Activated naive CD8-positive, alpha-beta T cell treated with anti-CD3 and anti-CD28 coated beads, Interleukin-2, amount 50 U/mL, for 24 hours (primary cell): Measurements from ENCODE around the gene CST2.
"Not testable (repeated sequence)": the region's sequence is repeated elsewhere in the genome, so short reads cannot be mapped to it uniquely, and the experiment has no call there.

Experiments
- ATAC-seq: fragments of 150-1000 bp; cut with Tn5 transposase; one replicate; pipeline ENCODE4 v1.10.0; 2021
- DNase-seq: peaks from one replicate; pipeline ENCODE4 v3.0.0; 2021
- H3K27ac Mint-ChIP-seq: one replicate; pipeline ENCODE4 v1.8.0; 2021; ENCODE audit warnings: mild to moderate bottlenecking, mixed read lengths
- H3K27me3 Mint-ChIP-seq: one replicate; pipeline ENCODE4 v1.8.0; 2021; ENCODE audit warnings: mixed read lengths
- H3K36me3 Mint-ChIP-seq: one replicate; pipeline ENCODE4 v1.8.0; 2021; ENCODE audit warnings: low read depth, mixed read lengths
- H3K4me1 Mint-ChIP-seq: one replicate; pipeline ENCODE4 v1.8.0; 2021; ENCODE audit warnings: mixed read lengths
- H3K4me3 Mint-ChIP-seq: one replicate; pipeline ENCODE4 v1.8.0; 2021; ENCODE audit warnings: mild to moderate bottlenecking, moderate library complexity, mixed read lengths
- H3K9me3 Mint-ChIP-seq: one replicate; pipeline ENCODE4 v1.8.0; 2021; ENCODE audit warnings: mixed read lengths

The CST2 gene, protein sequence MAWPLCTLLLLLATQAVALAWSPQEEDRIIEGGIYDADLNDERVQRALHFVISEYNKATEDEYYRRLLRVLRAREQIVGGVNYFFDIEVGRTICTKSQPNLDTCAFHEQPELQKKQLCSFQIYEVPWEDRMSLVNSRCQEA

DNA sequence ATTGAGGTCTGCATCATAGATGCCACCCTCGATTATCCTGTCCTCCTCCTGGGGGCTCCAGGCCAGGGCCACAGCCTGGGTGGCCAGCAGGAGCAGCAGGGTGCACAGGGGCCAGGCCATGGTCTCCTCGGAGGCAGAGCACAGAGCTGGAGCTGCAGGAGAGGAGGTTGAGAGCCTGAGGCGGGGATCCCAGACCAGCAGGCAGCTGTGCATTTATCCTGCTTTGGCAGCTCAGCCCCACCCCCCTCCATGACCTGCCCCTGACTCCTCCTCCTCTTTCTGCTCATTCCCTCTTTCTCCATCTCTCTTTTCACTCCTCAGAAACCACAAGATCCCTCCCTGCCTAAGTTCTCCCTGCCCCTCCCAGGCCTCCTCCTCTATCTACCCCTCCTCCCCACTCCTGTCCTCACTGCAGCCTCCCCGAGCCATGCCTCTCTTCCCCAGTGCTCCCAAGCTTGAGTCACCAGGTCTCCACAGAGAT lies at the start of gene CST2:
TSS of gene CST2 (minus strand) at position 189 of the 481 bp plus-strand sequence. CDS start at position 120, 69 bp downstream.
- Mint-ChIP-seq H3K9me3 (no peaks in the 10 kb centered on the region), H3K4me3 (no peak within 1 kb of the TSS), H3K36me3 (no peaks in the 10 kb centered on the region), H3K27ac (no peak within 1 kb of the TSS), H3K4me1 (no peaks in the 10 kb centered on the region), H3K27me3 (peaks cover 1% of the 10 kb centered on the region)
- no peak for DNase-seq
- ATAC-seq = no peak

DNA sequence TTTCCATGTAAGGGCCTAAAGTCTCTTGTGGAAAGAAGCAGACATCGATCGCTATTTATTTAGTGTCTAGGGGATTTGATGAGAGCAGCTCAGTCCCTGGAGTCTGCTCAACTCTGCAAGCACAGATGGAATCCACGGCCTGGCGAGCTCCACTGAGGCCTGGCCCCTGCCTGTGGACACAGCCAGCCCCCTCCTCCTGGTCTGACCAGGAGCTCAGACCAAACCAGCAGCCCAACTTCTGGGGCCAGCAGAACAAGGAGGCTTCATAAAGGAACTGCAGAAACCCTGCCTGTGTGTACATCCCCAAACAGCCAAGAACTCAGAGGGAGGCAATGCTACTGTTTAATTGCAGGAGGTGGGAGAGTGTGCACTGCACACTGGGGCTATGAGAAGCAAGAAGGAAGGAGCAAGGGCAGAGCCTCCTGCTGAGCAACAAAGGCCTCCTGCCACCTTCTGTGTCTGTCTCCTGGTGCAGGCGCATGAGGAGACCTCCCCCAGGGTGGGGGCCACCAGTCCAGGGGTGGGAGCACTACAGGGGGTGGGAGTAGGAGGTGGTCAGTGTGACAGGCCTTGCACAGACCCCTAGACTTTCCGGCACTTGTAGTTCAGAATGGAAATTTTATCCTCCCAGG lies 49.2 kb upstream of the CST2 start:
- H3K36me3 Mint-ChIP-seq = no peaks in the 10 kb centered on the region
- H3K27ac Mint-ChIP-seq = no peak overlapping the region
- ATAC-seq (no peak), DNase-seq (no peak)
- no peak overlapping the region for H3K4me3 Mint-ChIP-seq
- no peaks in the 10 kb centered on the region for H3K9me3 Mint-ChIP-seq
- peaks cover 14% of the 10 kb centered on the region for H3K4me1 Mint-ChIP-seq
- H3K27me3 Mint-ChIP-seq = no peaks in the 10 kb centered on the region

DNA sequence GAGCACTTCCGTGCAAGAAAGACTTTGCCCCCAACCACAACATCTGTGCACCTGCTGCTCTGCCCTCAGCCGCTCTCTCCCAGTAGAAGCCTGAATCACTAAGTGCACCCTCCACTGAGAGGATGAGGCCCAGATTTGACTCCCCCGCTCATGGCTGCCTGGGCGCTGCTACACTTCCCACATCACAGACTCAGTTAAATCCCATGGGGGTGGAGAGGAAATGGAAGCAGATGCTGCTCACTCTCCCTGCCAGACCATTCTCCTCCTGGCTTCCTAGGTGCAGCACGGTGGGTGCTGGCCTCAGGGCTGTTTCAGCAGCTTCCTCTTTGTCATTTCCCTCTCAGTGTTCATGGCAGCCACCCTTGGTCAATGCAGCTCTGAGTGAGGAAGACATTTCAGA lies 48.2 kb upstream of the CST2 start:
- Mint-ChIP-seq H3K9me3 (no peaks in the 10 kb centered on the region), H3K4me3 (no peak overlapping the region), H3K27me3 (no peaks in the 10 kb centered on the region), H3K4me1 (peaks cover 14% of the 10 kb centered on the region), H3K27ac (no peak overlapping the region), H3K36me3 (no peaks in the 10 kb centered on the region)
- DNase-seq (no peak), ATAC-seq (no peak)

DNA sequence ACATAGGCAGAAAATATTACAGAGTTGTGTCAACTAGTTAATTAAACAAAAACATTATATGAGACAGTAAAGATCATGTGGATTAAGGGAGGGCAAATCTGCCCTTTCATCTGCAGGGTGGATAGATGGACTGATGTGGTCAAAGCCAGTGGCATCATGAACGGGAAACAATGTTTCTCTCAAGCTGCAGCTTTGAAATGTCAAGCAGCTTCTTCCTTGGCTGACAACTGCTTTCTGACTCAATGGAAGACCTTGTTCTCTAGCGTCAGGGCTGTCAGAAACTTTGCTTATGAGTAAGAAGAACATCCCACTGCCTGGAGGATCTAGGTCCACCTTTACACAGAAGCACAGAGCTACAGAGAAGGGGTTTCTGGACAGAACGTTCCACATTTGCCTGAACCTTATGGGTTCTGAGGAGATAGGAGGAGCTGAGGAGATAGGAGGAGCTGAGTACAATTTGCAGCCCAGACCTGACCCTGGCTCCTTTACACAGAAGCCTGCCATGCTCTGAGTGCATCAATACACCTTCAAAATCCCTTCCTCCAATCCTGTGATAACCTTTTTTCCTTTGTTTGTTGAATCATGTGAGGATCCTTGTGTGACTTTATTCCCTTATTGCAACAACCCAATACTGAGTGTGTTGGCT lies 47.0 kb upstream of the CST2 start:
- H3K4me1 Mint-ChIP-seq = peaks cover 14% of the 10 kb centered on the region
- DNase-seq (no peak), ATAC-seq (peak; percentile 59)
- H3K27ac Mint-ChIP-seq = no peak overlapping the region
- H3K36me3 Mint-ChIP-seq = no peaks in the 10 kb centered on the region
- H3K4me3 Mint-ChIP-seq = no peak overlapping the region
- H3K9me3 Mint-ChIP-seq = no peaks in the 10 kb centered on the region
- no peaks in the 10 kb centered on the region for H3K27me3 Mint-ChIP-seq

DNA sequence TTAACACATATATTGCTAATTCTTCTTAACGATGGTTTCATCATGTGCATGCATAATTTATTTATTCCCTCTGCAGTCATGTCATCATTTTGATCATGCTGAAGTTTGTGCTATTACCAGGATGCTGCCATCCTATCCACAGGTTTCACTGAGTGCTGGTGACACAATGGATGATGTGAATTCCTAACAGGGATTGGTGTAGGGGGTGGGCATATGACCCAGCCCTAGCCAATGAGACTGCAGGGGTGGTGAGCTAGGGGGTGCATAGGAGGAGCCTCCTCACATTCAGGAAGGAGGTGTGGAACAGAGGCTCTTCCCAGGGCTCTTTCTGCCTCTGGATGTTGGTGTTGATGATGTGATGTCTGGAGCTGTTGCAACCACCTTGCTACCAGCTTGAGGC lies 45.5 kb upstream of the CST2 start:
- no peak for DNase-seq
- Mint-ChIP-seq H3K27me3 (no peaks in the 10 kb centered on the region), H3K9me3 (no peaks in the 10 kb centered on the region), H3K4me1 (peaks cover 16% of the 10 kb centered on the region), H3K36me3 (no peaks in the 10 kb centered on the region), H3K4me3 (no peak overlapping the region), H3K27ac (no peak overlapping the region)
- ATAC-seq = no peak

DNA sequence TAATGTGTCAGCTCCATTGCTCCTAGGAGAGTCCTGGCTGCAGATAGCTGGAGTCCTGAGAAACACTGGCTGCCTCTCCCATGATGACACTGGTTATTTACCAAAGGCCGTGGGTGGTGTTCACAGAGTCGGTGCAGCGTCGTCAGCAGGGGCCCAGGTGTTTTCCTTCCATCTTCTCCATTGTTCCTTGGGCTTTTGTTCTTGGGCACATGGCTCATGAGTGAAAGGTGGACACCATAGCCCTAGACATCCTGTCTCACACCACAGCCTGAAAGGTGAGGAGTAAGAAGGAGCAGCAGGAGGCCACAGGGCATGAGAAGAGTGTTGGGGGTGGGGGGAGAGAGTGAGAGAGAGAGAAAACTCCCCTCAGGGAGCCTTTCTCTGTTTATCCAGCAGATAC lies 43.9 kb upstream of the CST2 start:
- Mint-ChIP-seq H3K27ac (no peak overlapping the region), H3K4me3 (no peak overlapping the region), H3K9me3 (no peaks in the 10 kb centered on the region), H3K36me3 (no peaks in the 10 kb centered on the region), H3K27me3 (no peaks in the 10 kb centered on the region), H3K4me1 (peaks cover 16% of the 10 kb centered on the region)
- ATAC-seq (no peak), DNase-seq (no peak)

DNA sequence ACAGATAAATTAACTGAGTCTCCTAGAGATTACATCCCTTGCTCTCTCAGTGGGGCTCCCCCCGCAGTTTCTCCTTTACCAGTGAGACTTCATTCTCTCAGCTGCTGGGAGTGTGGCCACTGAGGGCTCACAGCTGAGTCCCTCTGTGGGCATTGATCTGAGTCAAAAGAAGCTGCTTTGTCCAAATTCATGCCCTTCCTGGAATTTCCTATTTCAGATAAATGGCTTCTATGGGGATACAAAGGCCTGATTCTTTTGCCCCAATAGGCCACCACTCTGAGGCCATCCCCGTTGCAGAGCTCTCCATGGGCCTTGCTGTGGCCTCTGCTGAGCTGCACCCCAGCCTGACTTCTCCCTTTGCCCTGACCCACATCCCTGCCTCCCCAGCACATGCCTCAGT lies 43.0 kb upstream of the CST2 start:
- Mint-ChIP-seq H3K27me3 (no peaks in the 10 kb centered on the region), H3K27ac (no peak overlapping the region), H3K9me3 (no peaks in the 10 kb centered on the region), H3K4me1 (peaks cover 13% of the 10 kb centered on the region), H3K4me3 (no peak overlapping the region), H3K36me3 (no peaks in the 10 kb centered on the region)
- ATAC-seq = no peak
- DNase-seq = no peak

DNA sequence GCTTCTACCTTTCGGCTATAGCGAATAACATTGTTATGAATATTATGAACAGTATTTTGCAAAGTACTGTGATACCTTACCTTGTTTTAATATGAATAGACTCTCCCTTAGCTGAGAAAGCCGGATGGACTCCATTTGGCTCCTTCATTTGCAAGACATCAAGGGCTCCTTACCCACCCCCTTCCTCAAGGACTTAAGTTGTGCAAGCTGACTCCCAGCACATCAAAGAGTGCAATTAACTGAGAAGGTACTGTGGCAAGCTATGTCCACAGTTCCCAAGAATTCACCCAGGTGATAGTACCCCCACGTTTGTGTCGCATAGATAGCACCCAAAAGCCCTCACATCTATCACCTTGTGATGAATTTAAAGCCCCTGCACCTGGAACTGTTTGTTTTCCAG lies 41.8 kb upstream of the CST2 start:
- Mint-ChIP-seq H3K4me1 (peaks cover 2% of the 10 kb centered on the region), H3K4me3 (no peak overlapping the region), H3K36me3 (no peaks in the 10 kb centered on the region), H3K27ac (no peak overlapping the region), H3K27me3 (no peaks in the 10 kb centered on the region), H3K9me3 (no peaks in the 10 kb centered on the region)
- DNase-seq = no peak
- ATAC-seq = no peak

DNA sequence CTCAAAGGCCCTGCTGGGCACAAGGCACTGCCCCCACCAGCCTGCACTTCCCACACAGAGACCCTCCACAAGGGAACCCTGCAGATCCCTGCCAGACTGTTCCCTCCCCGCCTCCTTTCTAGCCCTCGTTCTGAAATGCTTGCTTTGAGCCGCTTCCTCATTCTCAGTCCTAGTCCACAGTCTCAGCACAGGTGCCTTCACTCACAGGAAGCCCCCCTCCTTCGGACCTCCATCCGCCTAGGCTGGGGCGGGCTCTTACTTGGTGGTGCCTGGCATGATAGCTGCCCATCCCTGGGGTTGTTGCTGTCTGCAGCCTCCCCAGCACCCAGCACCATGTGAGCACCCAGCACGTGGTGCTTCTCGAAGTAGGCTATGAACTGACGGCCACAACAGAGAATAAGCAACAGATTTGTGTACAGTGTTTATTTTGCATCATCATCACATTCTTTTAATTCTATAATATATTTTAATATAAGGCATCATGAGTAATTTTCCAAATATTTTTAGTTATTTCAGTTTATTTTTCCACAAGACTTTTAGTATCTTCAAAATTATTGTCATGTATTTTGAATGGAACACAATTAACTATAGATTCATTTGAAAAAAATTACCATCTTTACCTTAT lies 40.7 kb upstream of the CST2 start:
- H3K4me1 Mint-ChIP-seq = peaks cover 2% of the 10 kb centered on the region
- no peak overlapping the region for H3K4me3 Mint-ChIP-seq
- H3K27me3 Mint-ChIP-seq = no peaks in the 10 kb centered on the region
- H3K9me3 Mint-ChIP-seq = no peaks in the 10 kb centered on the region
- ATAC-seq (no peak), DNase-seq (no peak)
- H3K36me3 Mint-ChIP-seq = no peaks in the 10 kb centered on the region
- H3K27ac Mint-ChIP-seq = no peak overlapping the region

DNA sequence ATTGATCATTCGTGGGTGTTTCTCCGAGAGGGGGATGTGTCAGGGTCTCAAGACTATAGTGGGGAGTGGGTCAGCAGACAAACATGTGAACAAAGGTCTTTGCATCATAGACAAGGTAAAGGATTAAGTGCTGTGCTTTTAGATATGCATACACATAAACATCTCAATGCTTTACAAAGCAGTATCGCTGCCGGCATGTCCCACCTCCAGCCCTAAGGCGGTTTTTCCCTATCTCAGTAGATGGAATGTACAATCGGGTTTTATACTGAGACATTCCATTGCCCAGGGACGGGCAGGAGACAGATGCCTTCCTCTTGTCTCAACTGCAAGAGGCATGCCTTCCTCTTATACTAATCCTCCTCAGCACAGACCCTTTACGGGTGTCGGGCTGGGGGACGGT lies 34.2 kb upstream of the CST2 start:
- not testable (repeated sequence) for H3K4me1 Mint-ChIP-seq, H3K36me3 Mint-ChIP-seq, DNase-seq, H3K4me3 Mint-ChIP-seq, H3K27ac Mint-ChIP-seq, ATAC-seq, H3K9me3 Mint-ChIP-seq, H3K27me3 Mint-ChIP-seq

DNA sequence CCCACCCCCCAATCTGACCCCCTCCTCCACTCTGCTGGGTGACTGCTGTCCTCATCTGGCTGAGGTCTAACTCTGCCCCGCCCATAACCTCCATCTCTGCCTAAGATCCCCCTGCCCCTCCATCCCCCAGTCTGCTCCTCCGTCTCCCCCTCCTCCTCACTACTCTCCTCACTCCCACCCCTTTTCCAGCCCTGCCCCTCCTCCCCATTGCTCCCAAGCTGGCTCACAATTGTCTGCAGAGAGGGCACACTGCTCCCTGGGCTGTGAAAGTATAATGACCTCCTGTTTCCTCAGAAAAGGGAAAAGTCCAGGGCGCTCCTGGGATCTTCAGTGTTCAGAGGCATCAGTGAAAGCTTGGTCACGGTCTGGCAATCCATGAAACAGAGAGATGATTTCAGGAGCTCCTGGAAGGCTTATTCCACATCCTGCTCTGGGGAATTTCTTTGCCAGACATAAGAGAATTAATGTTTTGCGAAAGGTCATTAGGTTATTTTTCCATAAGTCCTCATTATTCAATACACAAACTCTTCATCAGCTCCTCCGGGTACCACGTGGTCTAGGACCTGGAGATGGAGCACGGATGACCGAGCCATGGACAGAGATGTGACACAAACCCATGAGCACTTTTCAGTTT lies 31.6 kb upstream of the CST2 start:
- Mint-ChIP-seq H3K27me3 (no peaks in the 10 kb centered on the region), H3K4me1 (no peaks in the 10 kb centered on the region), H3K36me3 (no peaks in the 10 kb centered on the region), H3K4me3 (no peak overlapping the region), H3K9me3 (no peaks in the 10 kb centered on the region), H3K27ac (no peak overlapping the region)
- ATAC-seq (no peak), DNase-seq (no peak)

DNA sequence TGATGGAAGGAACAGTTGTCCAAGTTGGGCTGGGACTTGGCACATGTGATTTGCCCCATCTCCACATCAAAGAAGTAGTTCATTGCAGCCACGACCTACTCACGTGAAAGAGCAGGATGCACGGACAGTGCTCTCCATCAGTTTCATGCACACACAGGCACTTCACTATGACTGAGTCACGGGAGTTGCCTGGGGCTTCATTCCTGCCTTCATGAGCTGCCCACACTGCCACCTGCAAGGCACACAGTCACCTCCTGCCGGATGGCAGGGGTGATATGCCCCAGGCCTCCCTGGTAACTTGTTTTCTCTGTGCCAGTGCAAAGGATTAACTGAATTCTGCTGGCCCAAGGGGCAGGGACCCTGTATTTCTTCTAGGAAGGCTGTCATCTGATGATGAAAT lies 30.2 kb upstream of the CST2 start:
- no peak overlapping the region for H3K4me3 Mint-ChIP-seq
- no peaks in the 10 kb centered on the region for H3K27me3 Mint-ChIP-seq
- H3K4me1 Mint-ChIP-seq = no peaks in the 10 kb centered on the region
- H3K9me3 Mint-ChIP-seq = no peaks in the 10 kb centered on the region
- ATAC-seq (no peak), DNase-seq (no peak)
- H3K36me3 Mint-ChIP-seq = no peaks in the 10 kb centered on the region
- H3K27ac Mint-ChIP-seq = no peak overlapping the region

DNA sequence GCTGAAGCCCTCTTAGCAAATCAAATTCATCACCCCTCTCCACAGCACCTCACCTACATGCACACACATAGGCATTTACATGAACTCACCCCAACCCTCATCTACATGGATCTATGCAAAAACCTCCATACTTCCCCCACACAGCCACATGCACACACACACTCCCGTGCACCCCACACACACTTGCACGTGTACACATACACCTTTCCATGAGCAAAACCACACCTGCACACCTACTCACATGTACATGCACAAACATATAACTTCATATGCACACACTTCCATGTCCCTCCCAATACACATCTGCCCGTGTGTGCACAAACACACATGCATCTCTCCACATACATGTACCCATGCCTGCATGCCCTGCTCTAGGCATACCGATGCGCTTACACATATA lies 29.7 kb upstream of the CST2 start:
- Mint-ChIP-seq H3K27ac (no peak overlapping the region), H3K36me3 (no peaks in the 10 kb centered on the region), H3K4me3 (no peak overlapping the region), H3K9me3 (no peaks in the 10 kb centered on the region), H3K27me3 (no peaks in the 10 kb centered on the region), H3K4me1 (no peaks in the 10 kb centered on the region)
- no peak for DNase-seq
- no peak for ATAC-seq

DNA sequence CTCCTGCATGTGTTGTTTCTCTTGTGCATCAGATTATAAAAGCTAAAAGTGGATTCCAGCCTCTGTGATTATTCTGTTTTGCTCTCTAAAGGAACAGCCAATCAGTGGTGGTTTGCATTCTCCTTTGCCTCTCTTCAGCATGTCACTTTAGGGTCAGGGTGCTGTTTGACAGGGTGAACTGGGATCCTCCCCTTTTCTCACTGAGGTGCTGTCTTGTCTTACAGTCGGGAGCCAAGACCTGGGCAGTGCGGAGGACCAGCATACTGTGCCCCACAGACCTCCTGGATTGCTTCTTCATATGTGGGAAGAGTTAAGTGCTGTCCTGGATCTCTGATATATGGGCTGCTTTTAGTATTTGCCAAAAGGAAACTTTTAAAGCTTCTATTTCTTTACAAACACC lies 15.2 kb upstream of the CST2 start:
- no peak overlapping the region for H3K4me3 Mint-ChIP-seq
- H3K27ac Mint-ChIP-seq = no peak overlapping the region
- peaks cover 5% of the 10 kb centered on the region for H3K9me3 Mint-ChIP-seq
- ATAC-seq (no peak), DNase-seq (no peak)
- no peaks in the 10 kb centered on the region for H3K36me3 Mint-ChIP-seq
- H3K4me1 Mint-ChIP-seq = no peaks in the 10 kb centered on the region
- H3K27me3 Mint-ChIP-seq = peaks cover 2% of the 10 kb centered on the region

DNA sequence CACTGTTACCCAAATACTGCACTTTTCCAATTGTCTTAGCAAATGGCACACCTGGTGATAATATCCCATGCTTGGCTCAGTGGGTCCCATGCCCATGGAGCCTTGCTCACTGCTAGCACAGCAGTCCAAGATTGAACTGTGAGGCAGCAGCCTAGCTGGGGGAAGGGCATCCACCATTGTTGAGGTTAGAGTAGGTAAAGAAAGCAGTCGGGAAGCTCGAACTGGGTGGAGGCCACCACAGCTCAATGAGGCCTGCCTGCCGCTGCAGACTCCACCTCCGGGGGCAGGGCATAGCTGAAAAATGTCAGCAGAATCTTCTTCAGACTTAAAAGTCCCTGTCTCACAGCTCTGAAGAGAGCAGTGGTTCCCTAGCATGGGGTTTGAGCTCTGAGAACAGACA lies 9.2 kb upstream of the CST2 start:
- Mint-ChIP-seq H3K27me3 (peaks cover 2% of the 10 kb centered on the region), H3K27ac (no peak overlapping the region), H3K4me1 (no peaks in the 10 kb centered on the region), H3K36me3 (no peaks in the 10 kb centered on the region), H3K4me3 (no peak overlapping the region), H3K9me3 (no peaks in the 10 kb centered on the region)
- ATAC-seq = no peak
- no peak for DNase-seq
